ENCODE results near the gene ATXN7. TPM values are rescaled to one million over a fixed set of nuclear protein-coding genes. Genes with fewer than 3 reads are reported as not detected.

ATXN7 gene
- total RNA-seq, 1 donor from 2014 or later = 27.0 TPM

DNA sequence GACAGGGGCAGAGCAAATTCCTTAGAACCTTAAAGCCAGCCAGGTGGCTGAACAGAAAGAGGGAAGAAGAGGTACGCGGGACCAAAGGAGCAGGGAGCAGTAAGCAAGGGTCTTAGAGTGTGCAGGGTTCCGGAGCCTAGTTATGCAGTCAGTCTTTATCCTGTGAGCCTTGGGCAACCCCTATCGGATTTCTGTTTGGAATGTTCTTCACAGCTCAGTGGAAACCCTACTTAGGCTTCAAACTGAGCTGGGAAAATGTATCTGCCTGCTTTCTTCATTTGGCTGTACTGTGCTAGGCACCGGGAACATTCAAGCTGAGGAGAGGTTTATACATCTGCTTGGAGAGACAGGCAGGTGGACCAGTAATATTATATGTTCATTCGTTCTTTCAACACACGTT is 122.5 kb downstream of the ATXN7 start:
- no peak for DNase-seq

DNA sequence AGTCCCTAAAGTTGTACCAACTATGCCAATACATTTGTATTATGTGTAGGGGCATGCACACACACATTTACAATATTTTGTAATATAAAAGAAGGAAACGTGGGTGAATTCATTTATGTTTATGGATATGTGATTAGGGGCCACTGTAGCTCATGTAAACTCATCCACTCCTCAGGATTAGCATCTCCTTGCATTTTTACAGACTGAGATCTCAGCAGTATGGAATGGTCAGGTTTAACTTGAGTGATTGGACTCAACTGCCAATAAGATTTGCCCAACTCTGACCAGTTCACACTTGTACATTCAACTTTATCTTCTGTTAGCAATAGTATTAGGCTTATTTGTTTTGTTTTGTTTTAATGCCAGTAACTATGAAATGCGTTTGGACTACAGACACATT is 123.2 kb downstream of the ATXN7 start:
- DNase-seq = no peak

DNA sequence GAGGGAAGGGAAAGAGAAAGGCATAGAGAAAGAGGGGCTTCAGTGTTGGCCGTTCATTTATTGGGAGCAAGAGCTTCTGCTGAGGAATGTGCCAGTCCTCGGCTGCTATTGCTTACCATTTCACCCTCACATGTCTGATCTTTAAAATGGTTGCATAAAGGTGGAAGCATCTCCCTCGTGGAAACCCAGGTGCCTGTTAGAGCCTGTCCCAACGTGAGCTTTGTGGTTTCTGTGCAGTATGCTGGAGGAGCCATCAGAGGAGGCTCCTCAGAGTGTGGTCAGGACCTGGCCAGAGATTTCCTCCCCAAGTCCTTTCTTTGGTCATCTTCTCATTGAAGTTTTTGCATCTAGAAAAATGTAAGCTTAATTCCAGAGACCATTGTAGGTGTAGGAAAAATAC is 125.3 kb downstream of the ATXN7 start:
- DNase-seq = no peak

DNA sequence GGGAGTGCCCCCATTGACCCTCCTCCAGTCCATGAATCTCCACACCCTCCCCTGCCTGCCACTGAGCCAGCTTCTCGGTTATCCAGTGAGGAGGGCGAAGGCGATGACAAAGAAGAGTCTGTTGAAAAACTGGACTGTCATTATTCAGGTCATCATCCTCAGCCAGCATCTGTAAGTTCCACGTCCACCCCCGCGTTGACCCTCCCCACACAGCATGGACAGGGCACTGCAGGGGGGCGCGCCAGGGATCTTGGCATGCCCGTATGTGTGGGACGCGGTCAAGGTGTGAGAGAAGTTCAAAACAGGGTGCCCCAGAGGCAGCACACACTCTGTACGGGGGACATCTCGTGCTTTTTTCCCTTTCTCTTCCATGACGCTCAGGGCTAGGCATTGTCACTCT is 126.5 kb downstream of the ATXN7 start:
- no peak for DNase-seq

DNA sequence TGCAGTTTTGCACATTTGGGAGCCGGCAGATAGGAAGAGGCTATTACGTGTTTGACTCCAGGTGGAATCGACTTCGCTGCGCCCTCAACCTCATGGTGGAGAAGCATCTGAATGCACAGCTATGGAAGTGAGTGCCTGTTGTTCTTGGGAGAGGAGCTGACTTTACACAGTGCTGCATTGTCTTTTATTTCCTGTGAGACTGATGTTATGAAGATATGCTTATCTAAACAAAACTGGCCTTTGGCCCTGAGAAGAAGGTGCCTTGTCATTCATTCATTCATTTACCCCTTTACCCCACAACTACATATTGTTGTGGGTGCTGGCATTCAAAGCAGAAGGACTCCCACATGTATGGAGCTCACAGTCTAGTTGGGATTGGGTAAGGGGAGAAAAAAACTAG is 127.1 kb downstream of the ATXN7 start:
- DNase-seq = no peak

DNA sequence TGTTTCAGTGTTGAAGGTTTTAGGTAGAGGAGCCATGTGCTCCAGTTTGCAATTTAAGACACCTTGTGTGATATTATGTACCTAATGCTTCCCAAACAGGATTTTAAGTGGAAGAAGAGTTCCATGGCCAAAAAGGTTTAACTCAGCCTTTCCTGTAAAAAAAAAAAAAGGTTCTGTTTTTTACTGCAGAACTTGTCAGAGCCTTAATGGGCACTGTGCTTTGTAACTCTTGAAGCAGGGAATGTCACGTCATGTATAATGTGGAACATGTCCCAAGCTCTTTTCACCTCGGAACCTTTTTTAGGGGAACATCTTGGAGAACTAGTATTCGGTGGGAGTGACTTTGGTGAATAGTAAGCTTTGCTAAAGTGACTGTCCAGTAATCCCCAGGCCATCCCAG is 128.0 kb downstream of the ATXN7 start:
- DNase-seq = no peak

DNA sequence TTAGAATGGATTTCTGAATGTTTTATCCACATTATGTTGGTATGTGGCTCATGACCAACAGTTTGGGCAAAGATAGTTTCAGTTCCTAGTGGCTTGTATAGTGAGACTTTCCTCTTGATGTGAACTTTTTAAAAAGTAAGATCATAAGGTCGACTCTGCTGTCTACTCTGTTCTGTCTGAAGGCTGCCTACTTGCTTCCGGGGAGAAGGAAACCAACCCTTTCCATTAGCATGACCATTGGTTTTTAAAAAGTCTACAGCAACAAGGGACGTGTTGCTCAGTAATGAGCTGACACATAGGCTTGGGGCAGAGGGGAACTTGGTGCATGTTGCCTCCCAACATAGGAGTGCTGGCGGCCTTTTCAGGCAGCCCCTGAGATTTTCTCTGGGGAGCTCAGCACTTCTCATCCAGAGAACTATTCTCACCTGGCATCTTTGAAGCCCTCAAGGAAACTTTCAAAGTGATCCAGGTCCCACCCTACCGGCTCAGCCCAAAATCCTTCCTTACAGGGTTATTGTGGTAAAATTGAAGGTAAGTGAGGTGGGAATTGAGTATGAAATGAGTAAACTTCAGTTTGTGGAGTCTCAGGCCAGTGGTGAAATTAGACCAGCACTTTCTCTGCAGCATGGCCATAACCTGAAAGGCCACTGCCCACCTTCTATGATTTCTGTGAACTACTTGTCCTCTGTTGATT is 129.0 kb downstream of the ATXN7 start:
- DNase-seq = no peak

DNA sequence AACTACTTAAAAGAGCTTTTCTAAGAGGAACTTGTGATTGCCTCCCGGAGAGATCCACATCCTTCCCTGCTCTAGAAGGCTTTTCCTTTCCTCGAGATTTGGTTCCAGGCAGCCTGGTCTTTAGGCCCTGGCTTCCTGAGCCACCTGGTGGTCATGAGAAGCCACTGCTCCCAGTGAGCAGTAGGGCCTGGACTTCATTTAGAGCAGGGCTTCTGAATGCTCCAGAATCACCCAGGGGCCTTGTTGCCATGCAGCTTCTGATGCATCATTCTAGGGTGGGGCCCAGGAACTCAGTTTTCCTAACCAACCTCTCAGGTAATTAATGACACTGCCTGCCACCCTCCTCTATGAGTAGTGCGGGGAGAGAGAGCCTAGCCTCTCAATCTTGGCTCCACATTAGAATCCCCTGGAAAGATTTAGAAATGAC is 130.0 kb downstream of the ATXN7 start:
- peak; percentile 55 for DNase-seq

DNA sequence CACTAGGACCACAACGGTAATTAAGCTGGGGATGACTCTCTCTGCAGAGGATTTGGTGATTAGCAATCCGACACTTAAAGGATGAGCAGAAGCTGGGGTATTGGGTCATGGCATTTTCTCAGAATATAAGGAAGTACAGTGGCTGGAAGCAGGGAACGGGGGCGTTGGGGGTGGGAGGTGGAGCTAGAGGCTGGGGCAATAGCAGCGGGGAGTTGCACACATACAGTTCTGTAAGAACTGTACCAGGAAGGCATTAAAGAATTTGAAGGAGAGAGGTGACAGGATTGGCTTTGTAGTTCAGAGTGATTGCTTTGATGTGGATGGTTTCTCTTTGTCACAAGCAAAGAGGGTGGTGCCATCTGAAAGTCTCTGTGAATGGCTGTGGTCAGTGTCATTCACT is 131.4 kb downstream of the ATXN7 start:
- DNase-seq = no peak

DNA sequence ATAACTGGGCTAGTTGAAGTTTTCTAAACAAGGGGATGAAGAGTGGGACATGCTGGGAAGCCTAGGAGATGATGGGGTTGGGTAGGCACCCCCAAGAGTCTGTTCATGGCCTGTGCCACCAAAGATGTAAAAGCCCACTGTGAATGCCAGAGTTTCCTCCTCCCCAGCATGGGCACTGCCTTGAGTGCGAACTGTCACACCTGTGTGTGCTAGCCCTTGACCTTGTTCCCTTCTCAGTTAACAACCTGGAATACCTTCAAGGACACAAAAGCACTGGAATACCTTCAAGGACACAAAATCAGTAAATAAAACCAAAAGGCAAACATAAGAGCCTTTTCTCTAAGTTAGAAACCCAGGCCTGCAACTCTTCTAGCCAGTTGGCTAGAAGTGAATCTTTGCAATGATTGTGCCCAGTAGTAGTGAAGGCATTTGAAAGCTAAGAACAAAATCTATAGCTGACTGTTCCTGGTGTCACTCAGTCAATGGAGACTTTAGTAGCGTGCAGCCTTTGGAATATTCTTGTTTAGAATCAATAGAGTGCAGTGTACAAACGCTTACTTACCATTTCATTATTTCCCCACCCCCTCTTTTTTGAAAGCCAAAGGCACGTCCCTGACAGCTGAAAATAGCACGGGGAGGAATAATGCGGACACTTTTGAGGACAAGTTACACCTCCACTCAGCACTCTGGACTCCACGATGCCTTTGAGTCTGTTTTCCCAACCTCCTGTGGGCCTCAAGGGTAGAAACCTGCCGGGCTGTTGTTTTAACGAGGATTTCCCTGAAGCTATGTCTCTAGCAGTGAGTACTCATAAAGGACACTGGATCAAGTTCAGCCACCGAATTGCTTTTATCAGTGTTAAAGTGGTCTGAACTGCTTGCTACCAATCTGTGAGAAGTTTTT is 135.4 kb downstream of the ATXN7 start:
- DNase-seq = no peak

DNA sequence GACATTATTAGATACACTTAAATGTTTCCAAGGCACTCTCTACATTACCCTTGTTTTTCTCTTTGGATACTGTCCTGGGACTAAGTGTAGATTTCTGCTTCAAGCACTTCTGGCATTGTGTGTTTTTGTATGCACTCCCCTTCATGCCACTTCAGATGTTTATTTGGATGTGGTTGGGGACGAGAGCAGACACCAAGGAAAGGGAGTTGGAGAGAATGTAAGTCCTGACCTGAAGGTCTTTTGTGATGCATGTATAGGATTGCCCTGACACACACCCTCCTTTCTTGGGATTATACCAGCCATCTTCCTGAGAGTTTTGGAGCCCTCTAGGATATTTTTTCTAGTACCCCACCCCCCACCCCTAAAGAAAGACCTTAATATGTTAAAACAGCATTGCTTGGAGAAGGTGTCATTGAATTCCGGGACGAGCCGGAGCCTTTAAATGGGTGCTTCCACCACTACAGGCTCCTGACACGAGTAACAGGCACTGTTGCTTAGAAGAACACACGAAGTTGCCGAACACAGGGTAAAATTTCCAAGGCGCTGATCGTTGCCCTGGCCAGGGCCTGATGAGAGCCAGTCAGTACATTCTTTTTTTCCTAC is 136.9 kb downstream of the ATXN7 start:
- no peak for DNase-seq

DNA sequence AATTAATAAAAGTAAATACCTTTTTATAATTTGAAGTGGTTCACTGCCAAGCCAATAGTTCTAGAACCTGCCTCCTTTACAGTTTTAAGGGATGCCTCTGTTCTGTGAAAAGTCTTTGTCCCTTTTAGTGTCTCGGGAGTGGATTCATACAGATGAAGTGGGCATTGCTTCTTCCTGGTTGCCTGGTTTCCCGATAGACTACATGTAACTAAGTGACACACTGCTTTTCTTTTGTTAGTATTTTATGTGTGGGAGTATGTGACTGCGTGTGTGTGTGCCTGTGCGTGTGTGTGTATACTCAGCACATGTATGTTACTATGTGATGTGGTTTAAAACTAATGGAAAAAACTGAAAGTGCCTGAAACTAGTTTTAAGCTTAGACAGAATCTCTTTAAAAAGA is 138.6 kb downstream of the ATXN7 start:
- DNase-seq = no peak

DNA sequence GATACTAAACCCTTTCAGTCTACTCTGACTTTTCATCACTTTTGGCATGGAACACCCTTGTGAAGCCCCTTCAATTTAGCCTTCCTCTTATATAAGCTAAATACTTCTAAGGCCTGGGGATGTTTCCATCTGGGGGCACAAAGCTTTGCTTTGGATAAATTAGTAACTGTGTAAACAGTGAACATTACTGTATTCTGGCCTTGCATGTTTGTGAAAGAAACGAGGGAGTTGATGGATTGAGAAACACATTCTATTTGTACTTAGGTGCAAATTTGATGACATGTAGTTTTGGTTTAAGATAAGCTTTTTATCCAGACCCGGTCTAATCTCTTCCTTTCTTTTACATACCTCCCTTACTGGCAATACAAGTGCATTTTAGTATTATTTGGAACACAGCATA is 139.9 kb downstream of the ATXN7 start:
- no peak for DNase-seq

DNA sequence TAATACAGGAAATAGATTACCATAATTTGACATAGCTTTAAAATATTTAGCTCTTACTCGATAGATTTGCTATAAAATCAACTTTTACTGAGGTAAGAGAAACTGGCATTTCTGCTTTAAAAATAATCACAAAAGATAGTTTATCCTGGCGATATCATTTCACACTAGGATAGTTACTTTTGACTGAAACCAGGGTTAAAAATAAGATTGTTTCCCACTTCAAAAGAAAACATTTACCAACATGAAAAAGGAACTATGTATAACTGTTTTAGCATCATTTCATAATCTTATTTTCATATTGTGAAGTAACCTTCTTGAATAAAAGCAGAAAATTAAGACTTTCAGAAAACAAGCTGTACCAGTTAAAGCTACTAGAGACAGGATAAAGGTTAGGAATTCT is 144.3 kb downstream of the ATXN7 start:
- no peak for DNase-seq

DNA sequence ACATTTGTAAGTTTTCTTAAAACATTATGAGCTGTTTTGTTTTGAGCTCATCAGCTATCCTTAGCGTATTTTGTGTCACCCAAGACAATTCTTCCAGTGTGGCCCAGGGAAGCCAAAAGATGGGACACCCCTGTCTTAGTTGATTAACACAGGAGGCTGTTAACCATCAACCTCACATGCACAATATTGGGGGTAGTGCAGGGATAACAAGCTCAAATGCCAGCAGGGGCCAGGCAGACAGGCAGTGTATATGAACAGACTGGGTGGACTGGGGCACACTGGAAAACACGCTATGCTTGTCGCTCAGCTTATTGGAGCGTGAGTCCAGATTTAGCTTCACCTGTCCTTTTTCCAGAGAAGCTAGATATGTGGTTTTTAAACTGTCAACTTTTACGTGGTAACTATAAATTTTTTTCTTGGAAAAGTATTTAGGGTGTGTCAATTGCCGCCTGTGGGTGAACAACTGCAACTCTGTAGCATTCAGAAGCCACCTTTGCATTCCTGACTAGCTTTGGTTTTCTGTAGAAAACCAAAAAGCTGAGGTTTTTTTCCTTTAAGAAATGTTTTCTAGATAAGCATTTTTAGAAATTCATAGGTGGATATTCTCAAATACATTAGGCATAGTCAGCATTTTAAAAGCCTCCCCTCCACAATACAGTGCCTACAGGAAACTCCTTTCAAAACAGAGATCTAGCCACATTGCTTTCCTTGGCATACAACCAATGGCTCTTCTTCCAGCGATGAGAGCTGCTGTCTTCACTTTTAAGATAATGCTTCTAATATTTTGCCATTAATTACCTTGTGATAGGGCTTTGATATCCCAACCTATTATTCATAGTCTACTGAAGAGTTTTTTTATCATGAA is 145.1 kb downstream of the ATXN7 start:
- DNase-seq = no peak

DNA sequence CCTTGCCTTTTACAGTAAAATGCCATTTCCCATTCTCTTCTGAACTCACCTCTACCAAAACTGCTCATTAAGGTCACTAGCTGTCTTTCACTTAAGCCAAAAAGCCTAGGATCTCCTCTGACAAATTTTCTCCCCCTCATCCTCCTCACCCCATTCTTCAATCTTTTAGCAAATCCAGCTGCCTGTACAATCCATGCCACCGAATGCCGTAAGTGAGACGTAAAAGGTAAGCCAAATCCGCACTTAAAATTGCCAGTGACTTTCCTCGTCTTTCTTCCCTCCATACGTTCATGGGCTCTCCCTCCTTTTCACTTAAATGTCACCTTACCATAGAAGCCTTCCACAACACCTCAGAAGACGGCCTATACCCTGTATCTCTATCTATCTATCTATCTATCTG is 145.9 kb downstream of the ATXN7 start:
- no peak for DNase-seq

DNA sequence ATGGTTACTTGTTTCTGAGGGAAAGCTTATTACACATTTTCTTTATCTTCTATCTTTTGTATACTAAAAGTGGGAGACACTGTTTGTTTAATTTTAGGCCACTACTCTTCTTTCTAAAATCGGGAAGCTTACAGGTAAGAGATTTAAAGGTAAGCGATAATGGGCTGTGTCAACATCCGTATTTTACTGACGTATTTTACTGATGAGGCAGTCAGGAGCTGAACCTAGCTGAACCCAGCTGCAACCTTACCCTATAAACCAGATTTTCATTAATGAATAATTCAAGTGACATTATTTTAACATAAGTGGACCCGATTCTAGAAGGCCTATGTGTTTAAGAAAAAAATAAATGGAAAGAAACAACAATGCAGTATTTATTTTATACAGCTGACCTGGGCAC is 146.5 kb downstream of the ATXN7 start:
- no peak for DNase-seq

DNA sequence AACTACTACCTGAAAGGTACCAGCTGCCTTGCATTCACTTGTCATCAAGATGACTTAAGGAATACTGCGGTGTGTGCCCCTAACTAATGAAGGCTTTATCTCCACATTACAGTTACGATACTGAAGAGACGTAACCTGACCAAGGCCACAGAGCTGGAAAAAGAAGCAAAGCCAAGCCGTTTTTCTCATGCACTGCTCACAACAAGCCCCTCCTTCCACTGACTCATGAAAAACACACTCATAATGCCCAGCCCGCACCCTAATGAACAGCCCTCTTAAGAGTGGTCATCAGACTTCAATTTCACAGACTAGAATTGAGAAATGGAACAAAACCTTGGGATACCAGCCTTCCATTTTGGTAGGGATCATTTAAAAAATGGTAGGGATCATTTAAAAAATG is 148.0 kb downstream of the ATXN7 start:
- no peak for DNase-seq

DNA sequence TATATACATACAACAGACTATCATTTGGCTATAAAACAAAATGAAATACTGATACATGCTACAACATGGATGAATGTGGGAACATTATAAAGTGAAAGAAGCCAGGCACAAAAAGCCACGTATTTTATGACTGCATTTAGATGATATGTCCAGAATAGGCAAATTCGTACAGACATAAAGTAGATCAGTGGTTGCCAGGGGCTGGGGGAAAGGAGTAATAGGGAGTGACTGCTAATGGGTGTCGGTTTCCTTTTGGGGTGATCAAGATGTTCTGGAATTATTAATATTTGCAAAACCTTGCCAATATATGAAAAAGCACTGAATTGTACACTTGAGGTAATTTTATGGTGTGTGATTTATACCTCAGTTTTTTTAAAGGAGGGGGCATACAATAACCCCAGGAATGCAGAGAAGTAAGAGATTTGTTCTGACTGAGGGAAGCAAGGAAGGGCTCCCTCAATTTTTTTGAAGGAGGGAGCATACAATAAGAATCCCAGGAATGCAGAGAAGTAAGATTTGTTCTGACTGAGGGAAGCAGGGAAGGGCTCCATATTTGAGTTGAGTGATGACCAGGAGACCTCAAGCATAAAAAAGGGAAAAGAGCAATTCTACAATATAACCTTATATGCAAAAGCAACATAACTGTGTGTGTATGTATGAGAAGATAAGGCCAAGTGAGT is 153.4 kb downstream of the ATXN7 start:
- no peak for DNase-seq

DNA sequence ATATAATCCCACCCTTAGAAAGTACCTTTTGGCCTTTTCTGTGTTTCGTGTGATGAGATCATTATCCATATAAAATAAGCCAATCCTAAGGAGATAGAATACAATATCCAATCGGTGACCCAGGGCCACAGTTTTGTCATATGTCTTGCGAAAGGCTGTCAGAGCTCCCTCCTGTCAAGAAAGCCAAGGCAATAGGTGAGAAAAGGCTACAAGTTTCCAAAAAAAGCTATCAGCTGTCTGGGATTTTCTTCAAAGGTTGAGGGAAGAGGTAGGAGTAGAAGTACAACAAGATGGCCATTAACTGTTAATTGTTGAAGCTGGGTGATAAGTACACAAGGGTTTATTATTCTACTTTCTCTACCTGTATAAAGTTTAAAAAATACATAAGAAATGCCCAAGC is 155.6 kb downstream of the ATXN7 start:
- DNase-seq = no peak

DNA sequence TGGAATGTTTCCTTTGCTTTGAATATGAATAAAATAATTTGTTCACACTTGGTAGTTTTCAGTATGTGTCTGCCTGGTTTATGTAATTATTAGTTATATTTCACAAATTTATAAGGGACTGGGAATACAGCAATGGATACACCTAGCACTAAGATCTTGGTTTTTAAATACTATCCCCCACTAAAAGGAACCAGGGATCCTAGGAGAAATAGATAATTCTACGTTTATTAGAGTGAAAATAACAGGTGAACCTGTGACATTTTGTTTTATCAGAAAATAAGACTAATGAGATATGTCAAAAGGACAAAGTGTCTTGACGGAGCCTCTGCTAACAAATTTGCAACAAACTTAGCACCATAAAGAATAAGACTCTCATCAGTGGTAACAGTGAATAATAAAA is 156.2 kb downstream of the ATXN7 start:
- DNase-seq = no peak

DNA sequence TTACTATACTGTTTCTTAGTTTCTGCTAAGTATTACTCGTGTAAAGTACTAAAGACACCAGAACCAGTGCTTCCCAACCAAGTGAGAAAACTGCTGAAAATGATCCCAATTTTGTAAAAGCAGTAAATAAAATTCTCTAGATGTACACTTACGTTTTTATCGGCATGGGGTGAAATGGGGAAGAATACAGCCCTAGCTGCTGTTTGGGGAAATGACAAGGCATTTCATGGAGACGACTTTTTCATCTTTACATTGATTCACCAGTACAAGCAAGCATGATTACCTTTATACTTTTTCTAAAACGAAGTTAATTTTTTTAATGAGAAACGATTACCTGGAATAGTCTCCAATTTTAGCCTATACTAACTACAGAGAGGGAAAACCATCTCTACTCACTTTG is 158.3 kb downstream of the ATXN7 start:
- DNase-seq = no peak

Measured in skin of body (tissue), 2 donors.